ENCODE results near the gene TOR1B.

- TF ChIP-seq CTCF (IDR thresholded peaks at IDR 0.05) (no peak), EZH2 (IDR thresholded peaks at IDR 0.05; ENCODE audit: borderline replicate concordance, insufficient read depth, low read depth, low read length, poor library complexity, severe bottlenecking) (no peak)
Observed at GRCh38 chr9:129840034-129840433, 37.0 kb downstream of the TOR1B start.
